ENCODE data around the gene MUC13. TPM values are rescaled to one million over a fixed set of nuclear protein-coding genes. Genes with fewer than 3 reads are reported as not detected.

The MUC13 gene
- total RNA-seq, 1 donor from 2014 or later = not detected

DNA sequence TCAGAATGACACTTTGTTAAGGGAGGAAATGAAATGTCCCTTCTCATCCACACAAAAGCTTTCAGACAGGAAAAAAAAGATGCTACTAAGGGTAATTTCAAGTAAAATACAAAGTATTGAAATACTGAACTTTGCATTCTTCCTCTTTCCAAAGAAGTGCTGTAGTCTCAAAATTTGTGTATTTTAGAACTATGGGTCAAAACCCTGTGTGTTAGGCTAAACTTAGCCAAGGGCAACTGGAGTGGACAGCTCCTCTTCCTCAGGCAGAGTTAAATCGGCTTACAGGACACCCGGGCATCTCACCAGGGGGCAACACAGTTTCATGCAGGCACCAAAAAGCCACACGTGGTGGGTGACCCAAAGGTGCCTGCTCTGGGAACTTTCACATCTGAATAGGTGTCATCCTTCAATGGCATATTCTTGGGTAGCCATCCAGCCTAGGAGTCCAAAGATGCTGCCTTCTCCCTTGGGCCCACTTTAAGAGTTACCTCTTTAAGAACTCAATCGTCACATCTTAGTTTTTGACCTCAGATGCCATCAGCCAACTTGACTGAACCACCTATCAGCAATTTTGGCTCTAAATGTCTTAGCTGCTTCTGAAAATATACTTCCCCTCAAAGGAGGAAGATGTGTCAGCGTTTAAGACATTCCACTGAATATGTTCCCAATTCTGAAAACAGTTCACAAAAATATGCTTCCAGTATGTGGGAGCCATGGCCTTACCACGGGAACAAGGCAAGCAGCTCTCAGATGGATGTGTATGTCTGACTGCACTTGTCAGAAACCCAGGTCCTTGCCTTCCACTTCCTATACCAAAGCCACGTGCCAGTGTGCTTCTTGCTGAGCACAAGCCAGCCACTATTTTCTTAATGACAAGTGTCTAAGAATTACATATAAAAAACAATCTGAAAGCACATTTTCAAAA, 32.2 kb upstream of the MUC13 start:
- no peak overlapping the region for H3K4me3 Mint-ChIP-seq
- H3K27me3 Mint-ChIP-seq (ENCODE audit: low read depth) = no peaks in the 10 kb centered on the region
- DNase-seq (ENCODE audit: low spot score in 2 of 2, unreplicated experiment in 2 of 2) = no peak
- no peak overlapping the region for H3K27ac Mint-ChIP-seq
- no peaks in the 10 kb centered on the region for H3K4me1 Mint-ChIP-seq
- no peaks in the 10 kb centered on the region for H3K36me3 Mint-ChIP-seq
- TF ChIP-seq, protein P1, sequence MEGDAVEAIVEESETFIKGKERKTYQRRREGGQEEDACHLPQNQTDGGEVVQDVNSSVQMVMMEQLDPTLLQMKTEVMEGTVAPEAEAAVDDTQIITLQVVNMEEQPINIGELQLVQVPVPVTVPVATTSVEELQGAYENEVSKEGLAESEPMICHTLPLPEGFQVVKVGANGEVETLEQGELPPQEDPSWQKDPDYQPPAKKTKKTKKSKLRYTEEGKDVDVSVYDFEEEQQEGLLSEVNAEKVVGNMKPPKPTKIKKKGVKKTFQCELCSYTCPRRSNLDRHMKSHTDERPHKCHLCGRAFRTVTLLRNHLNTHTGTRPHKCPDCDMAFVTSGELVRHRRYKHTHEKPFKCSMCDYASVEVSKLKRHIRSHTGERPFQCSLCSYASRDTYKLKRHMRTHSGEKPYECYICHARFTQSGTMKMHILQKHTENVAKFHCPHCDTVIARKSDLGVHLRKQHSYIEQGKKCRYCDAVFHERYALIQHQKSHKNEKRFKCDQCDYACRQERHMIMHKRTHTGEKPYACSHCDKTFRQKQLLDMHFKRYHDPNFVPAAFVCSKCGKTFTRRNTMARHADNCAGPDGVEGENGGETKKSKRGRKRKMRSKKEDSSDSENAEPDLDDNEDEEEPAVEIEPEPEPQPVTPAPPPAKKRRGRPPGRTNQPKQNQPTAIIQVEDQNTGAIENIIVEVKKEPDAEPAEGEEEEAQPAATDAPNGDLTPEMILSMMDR (IDR thresholded peaks at IDR 0.05; ENCODE audit: unreplicated experiment) = no peak
- H3K9me3 Mint-ChIP-seq = peaks cover 9% of the 10 kb centered on the region

DNA sequence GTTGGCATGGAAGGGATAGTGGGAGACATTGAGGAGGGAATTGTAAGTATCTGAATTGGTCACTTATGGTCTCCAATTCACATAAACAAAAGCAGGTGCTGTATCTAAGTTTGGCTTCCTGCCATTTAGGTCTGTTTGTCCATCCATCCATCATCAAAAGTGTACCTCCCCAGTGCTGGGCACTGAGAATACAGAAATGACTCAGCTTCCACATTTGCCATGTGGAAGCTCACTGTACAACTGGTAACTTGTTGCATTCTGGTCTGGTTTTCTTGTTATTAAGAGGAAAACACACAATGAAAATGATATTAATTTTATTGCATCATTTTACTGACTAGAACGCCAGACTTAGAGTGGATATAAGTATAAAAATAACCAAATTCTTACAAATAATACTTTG, 30.9 kb upstream of the MUC13 start:
- TF ChIP-seq, protein P1 (IDR thresholded peaks at IDR 0.05; ENCODE audit: unreplicated experiment) = no peak
- H3K36me3 Mint-ChIP-seq = no peaks in the 10 kb centered on the region
- H3K9me3 Mint-ChIP-seq = peaks cover 9% of the 10 kb centered on the region
- H3K27ac Mint-ChIP-seq = no peak overlapping the region
- H3K4me1 Mint-ChIP-seq = no peaks in the 10 kb centered on the region
- H3K27me3 Mint-ChIP-seq (ENCODE audit: low read depth) = no peaks in the 10 kb centered on the region
- H3K4me3 Mint-ChIP-seq = no peak overlapping the region
- DNase-seq (ENCODE audit: low spot score in 2 of 2, unreplicated experiment in 2 of 2) = no peak

DNA sequence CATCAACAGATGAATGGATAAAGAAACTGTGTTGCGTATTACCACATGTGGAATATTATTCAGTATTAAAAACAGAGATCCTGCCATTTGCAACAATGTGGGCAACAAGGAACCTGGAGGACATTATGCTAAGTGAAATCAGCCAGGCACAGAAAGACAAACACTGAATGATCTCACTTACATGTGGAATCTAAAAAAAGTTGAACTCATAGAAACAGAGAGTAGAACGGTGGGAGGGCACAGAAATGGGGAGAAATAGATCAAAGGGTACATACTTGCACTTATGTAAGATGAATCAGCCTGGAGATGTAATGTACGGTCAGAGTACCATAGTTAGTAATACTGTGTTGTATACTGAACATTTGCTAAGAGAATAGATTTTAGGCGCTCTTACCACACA, 29.8 kb upstream of the MUC13 start:
- DNase-seq (ENCODE audit: low spot score in 2 of 2, unreplicated experiment in 2 of 2) = no peak
- Mint-ChIP-seq H3K9me3 (peaks cover 9% of the 10 kb centered on the region), H3K36me3 (no peaks in the 10 kb centered on the region), H3K27ac (no peak overlapping the region), H3K4me1 (peaks cover 2% of the 10 kb centered on the region), H3K4me3 (no peak overlapping the region), H3K27me3 (ENCODE audit: low read depth) (no peaks in the 10 kb centered on the region)
- TF ChIP-seq, protein P1 (IDR thresholded peaks at IDR 0.05; ENCODE audit: unreplicated experiment) = no peak

DNA sequence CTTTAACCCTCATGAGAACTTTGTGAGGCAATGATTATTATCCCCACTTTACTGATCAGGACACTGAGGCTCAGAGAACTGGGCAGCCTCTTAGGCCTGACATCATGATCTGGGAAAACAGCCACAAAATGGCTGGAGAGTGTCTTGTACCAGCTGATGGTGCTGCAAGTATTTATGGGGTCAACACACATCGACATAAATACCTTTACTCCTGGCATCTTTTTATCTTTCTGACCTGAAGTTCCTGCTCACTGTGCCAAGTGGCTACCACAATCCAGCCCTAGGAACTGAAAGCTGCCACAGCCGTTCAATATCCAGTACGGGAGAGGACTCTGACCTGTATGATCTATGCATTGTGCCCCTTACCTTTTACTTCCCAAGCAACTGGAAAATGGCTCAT, 29.2 kb upstream of the MUC13 start:
- TF ChIP-seq, protein P1 (IDR thresholded peaks at IDR 0.05; ENCODE audit: unreplicated experiment) = no peak
- peaks cover 9% of the 10 kb centered on the region for H3K9me3 Mint-ChIP-seq
- no peak overlapping the region for H3K27ac Mint-ChIP-seq
- DNase-seq (ENCODE audit: low spot score in 2 of 2, unreplicated experiment in 2 of 2) = no peak
- H3K4me1 Mint-ChIP-seq = peaks cover 2% of the 10 kb centered on the region
- H3K36me3 Mint-ChIP-seq = no peaks in the 10 kb centered on the region
- H3K4me3 Mint-ChIP-seq = no peak overlapping the region
- H3K27me3 Mint-ChIP-seq (ENCODE audit: low read depth) = no peaks in the 10 kb centered on the region

DNA sequence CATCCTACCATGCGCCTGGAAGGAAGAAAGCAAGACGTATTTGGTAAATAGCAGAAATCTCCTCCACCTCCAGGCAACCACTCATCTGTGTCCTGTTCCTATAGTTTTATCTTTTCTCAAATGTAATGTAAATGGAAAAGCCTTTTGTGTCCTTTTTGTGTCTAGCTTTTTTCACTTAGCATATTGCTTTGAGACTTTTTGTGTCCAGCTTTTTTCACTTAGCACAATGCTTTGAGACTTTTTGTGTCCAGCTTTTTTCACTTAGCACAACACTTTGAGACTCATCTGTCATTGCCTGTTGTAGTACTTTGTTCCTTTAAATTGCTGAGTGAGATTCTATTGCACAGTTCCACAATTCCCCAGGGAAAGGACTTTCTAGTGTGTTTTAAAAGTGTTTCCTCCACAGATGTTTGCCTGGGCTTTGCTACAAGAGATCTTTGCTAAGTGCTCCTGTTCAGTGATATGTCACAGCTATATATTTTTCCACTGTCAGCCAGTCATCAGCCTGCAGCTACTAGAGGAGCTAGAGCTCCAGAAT, 27.9 kb upstream of the MUC13 start:
- TF ChIP-seq, protein P1 (IDR thresholded peaks at IDR 0.05; ENCODE audit: unreplicated experiment) = no peak
- no peak for DNase-seq (ENCODE audit: low spot score in 2 of 2, unreplicated experiment in 2 of 2)
- H3K27me3 Mint-ChIP-seq (ENCODE audit: low read depth) = no peaks in the 10 kb centered on the region
- no peaks in the 10 kb centered on the region for H3K36me3 Mint-ChIP-seq
- no peak overlapping the region for H3K27ac Mint-ChIP-seq
- peaks cover 9% of the 10 kb centered on the region for H3K9me3 Mint-ChIP-seq
- peaks cover 2% of the 10 kb centered on the region for H3K4me1 Mint-ChIP-seq
- H3K4me3 Mint-ChIP-seq = no peak overlapping the region

All from mesothelial cell of epicardium (in vitro differentiated cells).